SK-N-SH (cell line): ENCODE measurements around the gene NLN.

Experiments
- EP300 ChIP-seq, 2 experiments: IDR thresholded peaks; 2 replicates each; pipeline versions ENCODE4 v1.4.0 to v1.6.1; 2012; ENCODE audit warnings: borderline replicate concordance in 1 of 2, low read depth in 1 of 2, low read length in 1 of 2
- FOXM1 ChIP-seq: IDR thresholded peaks from 2 replicates; pipeline ENCODE4 v1.4.0; 2012; ENCODE audit warnings: low read depth, mild to moderate bottlenecking
- JUND ChIP-seq: IDR thresholded peaks from 2 replicates; pipeline ENCODE4 v1.4.0; 2012
- RCOR1 ChIP-seq: fragments of 150-350 bp; IDR thresholded peaks from 2 replicates; pipeline ENCODE4 v1.6.1; 2017; ENCODE audit warnings: antibody characterized with exemption, low read length
- REST ChIP-seq: IDR thresholded peaks from 2 replicates; pipeline ENCODE4 v1.6.1; 2012; ENCODE audit warnings: mild to moderate bottlenecking, low read depth, low read length, moderate library complexity
- SMC3 ChIP-seq: IDR thresholded peaks from 2 replicates; pipeline ENCODE4 v1.6.1; 2012; ENCODE audit warnings: low read depth, low read length, improper control_type of control experiment
- TF ChIP-seq, protein P1 (sequence below): fragments of 200-600 bp; sonication (generic); IDR thresholded peaks from 2 replicates; pipeline ENCODE4 v1.6.1; 2017; ENCODE audit warnings: antibody characterized with exemption, mild to moderate bottlenecking, moderate library complexity
- TF ChIP-seq, protein P2 (sequence below): IDR thresholded peaks from 2 replicates; pipeline ENCODE4 v1.4.0; 2012; ENCODE audit warnings: low read depth, borderline replicate concordance
- TF ChIP-seq, protein P3 (sequence below): fragments of 150-350 bp; IDR thresholded peaks from 2 replicates; pipeline ENCODE4 v1.6.1; 2016; ENCODE audit warnings: mild to moderate bottlenecking, low read depth, low read length

DNA sequence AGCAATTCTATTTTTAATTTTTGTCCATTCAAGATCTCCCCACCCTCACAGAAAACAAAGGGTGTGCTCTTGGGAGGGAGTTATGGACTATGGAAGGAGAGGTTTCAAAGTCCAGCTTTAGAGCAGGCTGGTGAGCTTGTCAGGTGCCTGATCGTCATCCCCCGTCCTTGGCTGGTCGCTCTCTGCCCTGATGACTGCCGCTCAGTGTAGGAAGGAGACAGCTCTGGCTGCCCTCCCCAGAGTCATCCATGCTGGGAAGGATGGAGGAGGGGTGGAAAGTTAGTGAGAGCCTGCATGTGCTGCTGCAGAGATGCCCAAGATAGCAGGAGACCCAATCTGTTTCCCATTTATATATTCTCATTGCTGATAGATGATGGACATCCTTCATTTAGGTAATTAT is 96.6 kb downstream of the NLN start:
- TF ChIP-seq JUND (no peak), EP300 (IDR thresholded peaks at IDR 0.05; ENCODE audit: borderline replicate concordance in 1 of 2, low read depth in 1 of 2, low read length in 1 of 2) (no peak), SMC3 (no peak), RCOR1 (no peak), REST (no peak), FOXM1 (no peak)
- TF ChIP-seq, protein P1, sequence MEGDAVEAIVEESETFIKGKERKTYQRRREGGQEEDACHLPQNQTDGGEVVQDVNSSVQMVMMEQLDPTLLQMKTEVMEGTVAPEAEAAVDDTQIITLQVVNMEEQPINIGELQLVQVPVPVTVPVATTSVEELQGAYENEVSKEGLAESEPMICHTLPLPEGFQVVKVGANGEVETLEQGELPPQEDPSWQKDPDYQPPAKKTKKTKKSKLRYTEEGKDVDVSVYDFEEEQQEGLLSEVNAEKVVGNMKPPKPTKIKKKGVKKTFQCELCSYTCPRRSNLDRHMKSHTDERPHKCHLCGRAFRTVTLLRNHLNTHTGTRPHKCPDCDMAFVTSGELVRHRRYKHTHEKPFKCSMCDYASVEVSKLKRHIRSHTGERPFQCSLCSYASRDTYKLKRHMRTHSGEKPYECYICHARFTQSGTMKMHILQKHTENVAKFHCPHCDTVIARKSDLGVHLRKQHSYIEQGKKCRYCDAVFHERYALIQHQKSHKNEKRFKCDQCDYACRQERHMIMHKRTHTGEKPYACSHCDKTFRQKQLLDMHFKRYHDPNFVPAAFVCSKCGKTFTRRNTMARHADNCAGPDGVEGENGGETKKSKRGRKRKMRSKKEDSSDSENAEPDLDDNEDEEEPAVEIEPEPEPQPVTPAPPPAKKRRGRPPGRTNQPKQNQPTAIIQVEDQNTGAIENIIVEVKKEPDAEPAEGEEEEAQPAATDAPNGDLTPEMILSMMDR = no peak
- TF ChIP-seq, protein P2, sequence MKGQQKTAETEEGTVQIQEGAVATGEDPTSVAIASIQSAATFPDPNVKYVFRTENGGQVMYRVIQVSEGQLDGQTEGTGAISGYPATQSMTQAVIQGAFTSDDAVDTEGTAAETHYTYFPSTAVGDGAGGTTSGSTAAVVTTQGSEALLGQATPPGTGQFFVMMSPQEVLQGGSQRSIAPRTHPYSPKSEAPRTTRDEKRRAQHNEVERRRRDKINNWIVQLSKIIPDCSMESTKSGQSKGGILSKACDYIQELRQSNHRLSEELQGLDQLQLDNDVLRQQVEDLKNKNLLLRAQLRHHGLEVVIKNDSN = no peak
- TF ChIP-seq, protein P3, sequence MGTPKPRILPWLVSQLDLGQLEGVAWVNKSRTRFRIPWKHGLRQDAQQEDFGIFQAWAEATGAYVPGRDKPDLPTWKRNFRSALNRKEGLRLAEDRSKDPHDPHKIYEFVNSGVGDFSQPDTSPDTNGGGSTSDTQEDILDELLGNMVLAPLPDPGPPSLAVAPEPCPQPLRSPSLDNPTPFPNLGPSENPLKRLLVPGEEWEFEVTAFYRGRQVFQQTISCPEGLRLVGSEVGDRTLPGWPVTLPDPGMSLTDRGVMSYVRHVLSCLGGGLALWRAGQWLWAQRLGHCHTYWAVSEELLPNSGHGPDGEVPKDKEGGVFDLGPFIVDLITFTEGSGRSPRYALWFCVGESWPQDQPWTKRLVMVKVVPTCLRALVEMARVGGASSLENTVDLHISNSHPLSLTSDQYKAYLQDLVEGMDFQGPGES = no peak
